Esophagus squamous epithelium (tissue), 4 donors: Measurements from ENCODE around the gene OPHN1.
A peak's percentile ranks its signal among the peaks of the same experiment; 100 is the strongest.

Experiments
- CTCF ChIP-seq, 6 experiments: fragments of 450-650 bp in 4 of 6; fragments of 200-600 bp in 2 of 6; sonication (generic) in 2 of 6; IDR thresholded peaks; one replicate each; pipeline ENCODE4 v1.5.1; 2016 to 2019; ENCODE audit warnings: antibody characterized with exemption in 6 of 6, mild to moderate bottlenecking in 4 of 6, moderate library complexity in 4 of 6
- POLR2A ChIP-seq, 4 donors: fragments of 450-650 bp; IDR thresholded peaks; one replicate each; pipeline ENCODE4 v1.6.1; 2017; ENCODE audit warnings: antibody characterized with exemption in 4 of 4, mild to moderate bottlenecking in 4 of 4, moderate library complexity in 3 of 4

- TF ChIP-seq CTCF (IDR thresholded peaks at IDR 0.05) (peak; percentile 40 to 71 (median 64)), POLR2A (IDR thresholded peaks at IDR 0.05) (no peak)
Measured at GRCh38 chrX:68196939-68197791, 236.1 kb downstream of the OPHN1 start.
